GM12873 (cell line): ENCODE data around the gene NKD2.

Experiments used
- CTCF ChIP-seq: IDR thresholded peaks from 2 replicates; pipeline ENCODE4 v1.5.1; 2012; ENCODE audit warnings: low read depth, mild to moderate bottlenecking, moderate library complexity, low read length, control low read depth; ENCODE audit not compliant: insufficient read depth; ENCODE audit errors: missing control alignments

The NKD2 gene

GRCh38 chr5:988322-988721, 20.3 kb upstream of the NKD2 start:
- TF ChIP-seq CTCF = no peak

DNA sequence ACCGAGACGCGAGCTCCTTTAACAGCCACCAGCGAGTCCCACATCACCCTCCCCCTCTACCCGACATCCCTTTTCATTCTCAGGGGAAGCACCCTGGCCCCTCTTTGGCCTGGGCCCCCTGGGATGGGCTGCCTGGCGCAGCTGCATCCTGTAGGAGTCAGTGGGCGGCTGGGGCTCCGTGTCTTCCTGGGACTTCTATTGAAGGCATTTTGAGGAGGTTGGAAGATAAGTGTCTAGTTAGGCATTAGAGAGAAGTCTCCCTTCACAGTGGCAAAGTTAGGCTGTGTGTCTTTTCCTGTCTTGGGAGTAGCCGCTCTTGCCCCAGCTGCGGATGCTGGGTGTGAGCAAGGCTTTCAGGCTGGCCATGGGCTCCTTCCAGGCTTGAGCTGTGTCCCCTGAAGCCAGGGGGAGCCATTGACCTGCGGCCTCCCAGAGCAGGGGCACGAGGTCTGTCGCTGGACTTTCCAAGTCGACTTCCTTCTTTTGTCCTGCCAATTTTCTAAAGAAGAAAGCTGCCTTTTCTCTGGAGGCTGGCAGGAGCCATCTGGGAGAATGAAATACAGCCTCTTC, 18.6 kb upstream of the NKD2 start:
- no peak for TF ChIP-seq CTCF

- TF ChIP-seq CTCF = no peak
Observed at GRCh38 chr5:991472-992267, 16.9 kb upstream of the NKD2 start.

- no peak for TF ChIP-seq CTCF
Observed at GRCh38 chr5:994272-994607, 14.4 kb upstream of the NKD2 start.

GRCh38 chr5:994821-995220, 13.8 kb upstream of the NKD2 start:
- no peak for TF ChIP-seq CTCF

GRCh38 chr5:995318-995717, 13.3 kb upstream of the NKD2 start:
- no peak for TF ChIP-seq CTCF

GRCh38 chr5:997001-997474, 11.6 kb upstream of the NKD2 start:
- TF ChIP-seq CTCF = no peak
